SU-DHL-6 (cell line): ENCODE data around the gene ZFYVE27.

ENCODE experiments used
- H2AFZ ChIP-seq: fragments of 200-600 bp; sonication (generic); 2 replicates; pipeline ENCODE4 v1.6.1; 2014; ENCODE audit warnings: low read depth, mild to moderate bottlenecking, moderate library complexity, mixed read lengths, antibody characterized with exemption, low read length; ENCODE audit not compliant: severe bottlenecking
- H3F3A ChIP-seq: fragments of 200-600 bp; shearing (Covaris generic); 2 replicates; pipeline ENCODE4 v1.6.0; 2016; ENCODE audit warnings: antibody characterized with exemption, mild to moderate bottlenecking; ENCODE audit not compliant: insufficient read depth
- H3K27ac ChIP-seq: fragments of 200-600 bp; sonication (generic); 2 replicates; pipeline ENCODE4 v1.5.1; 2016; ENCODE audit warnings: low read depth, mild to moderate bottlenecking, low read length, moderate library complexity, mixed read lengths
- H3K27me3 ChIP-seq: fragments of 200-600 bp; sonication (generic), shearing (Covaris generic); 2 replicates; pipeline ENCODE4 v1.6.0; 2014; ENCODE audit warnings: mild to moderate bottlenecking, low read length
- H3K36me3 ChIP-seq: fragments of 200-600 bp; sonication (generic); 2 replicates; pipeline ENCODE4 v1.6.1; 2014; ENCODE audit warnings: mild to moderate bottlenecking, low read length, mixed read lengths
- H3K4me2 ChIP-seq: fragments of 300-600, 200-600 bp; shearing (Covaris generic), sonication (generic); 2 replicates; pipeline ENCODE4 v1.6.0; 2014; ENCODE audit warnings: low read length, low read depth, mild to moderate bottlenecking; ENCODE audit not compliant: poor library complexity, severe bottlenecking
- H3K4me3 ChIP-seq: fragments of 200-600 bp; sonication (generic); 2 replicates; pipeline ENCODE4 v1.5.1; 2014; ENCODE audit warnings: antibody characterized with exemption, low read length, mild to moderate bottlenecking, mixed read lengths; ENCODE audit not compliant: insufficient read depth, poor library complexity, severe bottlenecking
- H3K79me2 ChIP-seq: fragments of 200-600 bp; sonication (generic); 2 replicates; pipeline ENCODE4 v1.6.1; 2014; ENCODE audit warnings: mild to moderate bottlenecking, low read length, moderate library complexity; ENCODE audit not compliant: insufficient read depth
- H3K9ac ChIP-seq: fragments of 200-600 bp; sonication (generic); 2 replicates; pipeline ENCODE4 v1.7.0; 2014; ENCODE audit warnings: mild to moderate bottlenecking, low read length
- H3K9me2 ChIP-seq: fragments of 200-600 bp; sonication (generic); replicated peaks from 2 replicates; pipeline ENCODE4 v1.6.1; 2014; ENCODE audit warnings: low read length; ENCODE audit not compliant: insufficient read depth
- H3K9me3 ChIP-seq: fragments of 200-600 bp; sonication (generic); 2 replicates; pipeline ENCODE4 v1.6.1; 2014; ENCODE audit warnings: low read length, mixed read lengths; ENCODE audit not compliant: insufficient read depth
- H4K20me1 ChIP-seq: fragments of 200-600 bp; sonication (generic); 2 replicates; pipeline ENCODE4 v1.6.1; 2014; ENCODE audit warnings: low read depth, mild to moderate bottlenecking, antibody characterized with exemption, low read length, moderate library complexity, mixed read lengths
- EZH2phosphoT487 ChIP-seq: fragments of 200-600 bp; sonication (generic), shearing (Covaris generic); conservative IDR thresholded peaks from 2 replicates; pipeline ENCODE4 v1.6.1; 2018; ENCODE audit warnings: mild to moderate bottlenecking, antibody characterized with exemption, low read length, moderate library complexity, mixed read lengths
- TF ChIP-seq, protein P1 (sequence below): fragments of 200-600 bp; sonication (generic); IDR thresholded peaks from one replicate; pipeline ENCODE4 v1.5.1; 2017; ENCODE audit warnings: antibody characterized with exemption, mild to moderate bottlenecking, low read length, moderate library complexity; ENCODE audit not compliant: insufficient read depth, poor library complexity, severe bottlenecking

The ZFYVE27 gene

DNA sequence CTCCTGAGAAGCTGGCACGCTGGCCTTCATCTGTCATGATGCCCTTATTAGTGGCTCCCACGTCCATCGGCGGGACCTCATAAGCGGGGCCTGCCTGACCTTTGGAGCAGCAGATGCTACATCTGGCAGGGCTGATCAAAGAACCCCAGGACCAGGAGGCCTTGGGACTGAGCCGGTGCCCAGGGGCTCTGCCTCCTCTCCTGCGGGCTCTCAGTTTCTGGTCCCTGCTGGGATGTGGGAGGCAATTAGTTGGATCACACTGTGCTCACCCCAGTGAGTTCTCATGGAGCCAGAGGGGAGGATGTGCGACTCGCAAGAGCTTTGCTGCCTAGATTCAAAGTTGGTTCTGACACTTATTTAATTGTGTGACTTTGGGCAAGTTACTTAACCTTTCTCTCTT is 63.5 kb downstream of the ZFYVE27 start:
- Histone ChIP-seq H3K27ac (no peak overlapping the region), H4K20me1 (no peaks in the 10 kb centered on the region), H3F3A (no peaks in the 10 kb centered on the region), H3K9me3 (no peaks in the 10 kb centered on the region; the same call in 1 of the 2 replicates), H2AFZ (no peak overlapping the region), H3K9me2 (no peaks in the 10 kb centered on the region), H3K79me2 (no peaks in the 10 kb centered on the region), H3K4me2 (no peak overlapping the region), H3K4me3 (no peak overlapping the region), H3K36me3 (no peaks in the 10 kb centered on the region), H3K27me3 (no peaks in the 10 kb centered on the region), H3K9ac (no peak overlapping the region)
- no peak for TF ChIP-seq EZH2phosphoT487
- TF ChIP-seq, protein P1, sequence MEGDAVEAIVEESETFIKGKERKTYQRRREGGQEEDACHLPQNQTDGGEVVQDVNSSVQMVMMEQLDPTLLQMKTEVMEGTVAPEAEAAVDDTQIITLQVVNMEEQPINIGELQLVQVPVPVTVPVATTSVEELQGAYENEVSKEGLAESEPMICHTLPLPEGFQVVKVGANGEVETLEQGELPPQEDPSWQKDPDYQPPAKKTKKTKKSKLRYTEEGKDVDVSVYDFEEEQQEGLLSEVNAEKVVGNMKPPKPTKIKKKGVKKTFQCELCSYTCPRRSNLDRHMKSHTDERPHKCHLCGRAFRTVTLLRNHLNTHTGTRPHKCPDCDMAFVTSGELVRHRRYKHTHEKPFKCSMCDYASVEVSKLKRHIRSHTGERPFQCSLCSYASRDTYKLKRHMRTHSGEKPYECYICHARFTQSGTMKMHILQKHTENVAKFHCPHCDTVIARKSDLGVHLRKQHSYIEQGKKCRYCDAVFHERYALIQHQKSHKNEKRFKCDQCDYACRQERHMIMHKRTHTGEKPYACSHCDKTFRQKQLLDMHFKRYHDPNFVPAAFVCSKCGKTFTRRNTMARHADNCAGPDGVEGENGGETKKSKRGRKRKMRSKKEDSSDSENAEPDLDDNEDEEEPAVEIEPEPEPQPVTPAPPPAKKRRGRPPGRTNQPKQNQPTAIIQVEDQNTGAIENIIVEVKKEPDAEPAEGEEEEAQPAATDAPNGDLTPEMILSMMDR = no peak

- Histone ChIP-seq H3K4me2 (no peak overlapping the region), H3K79me2 (no peaks in the 10 kb centered on the region), H3K9me3 (no peaks in the 10 kb centered on the region; the same call in 1 of the 2 replicates), H4K20me1 (no peaks in the 10 kb centered on the region), H3K36me3 (no peaks in the 10 kb centered on the region), H3F3A (no peaks in the 10 kb centered on the region), H3K27ac (no peak overlapping the region), H3K9me2 (no peaks in the 10 kb centered on the region), H2AFZ (no peak overlapping the region), H3K4me3 (no peak overlapping the region), H3K27me3 (no peaks in the 10 kb centered on the region), H3K9ac (no peak overlapping the region)
- TF ChIP-seq, protein P1 = no peak
- TF ChIP-seq EZH2phosphoT487 = no peak
Observed at GRCh38 chr10:97801422-97801821, 64.5 kb downstream of the ZFYVE27 start.

DNA sequence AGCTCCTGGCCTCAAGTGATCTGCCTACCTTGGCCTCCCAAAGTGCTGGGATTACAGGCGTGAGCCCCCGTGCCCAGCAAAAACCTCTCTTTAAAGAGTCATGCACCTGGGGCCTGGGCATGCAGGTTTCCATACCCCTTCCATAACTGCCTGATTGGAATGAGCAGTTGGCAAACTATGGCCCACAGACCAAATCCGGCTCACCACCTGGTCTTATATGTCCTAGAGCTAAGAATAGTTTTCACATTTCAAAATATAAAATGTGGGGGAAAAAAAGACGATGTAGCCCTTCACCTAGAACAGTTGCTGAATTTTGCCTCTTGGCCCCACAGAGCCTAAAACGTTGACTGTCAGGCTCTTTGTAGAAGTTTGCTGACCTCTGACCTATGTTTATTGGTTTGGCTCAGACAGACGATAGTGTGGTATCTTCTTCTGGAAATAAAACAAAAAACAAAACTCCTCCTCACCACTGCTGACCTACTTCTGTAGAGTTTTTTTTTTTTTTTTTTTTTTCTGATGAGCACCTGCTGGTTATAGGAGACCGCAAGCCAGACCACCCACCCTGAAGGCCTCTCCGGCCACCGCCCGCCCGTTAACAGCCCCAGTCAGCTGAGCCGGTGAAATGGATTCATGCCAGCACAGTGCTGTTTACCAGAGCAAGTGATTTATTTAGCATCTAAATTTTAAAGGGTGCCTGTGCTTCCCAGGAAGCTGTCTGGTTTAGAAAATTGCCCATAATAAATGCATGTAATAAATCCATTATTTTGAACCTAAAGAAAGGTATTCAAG is 68.4 kb downstream of the ZFYVE27 start:
- no peaks in the 10 kb centered on the region for H3K9me3 ChIP-seq
- H3K4me2 ChIP-seq = no peak overlapping the region
- no peaks in the 10 kb centered on the region for H3F3A ChIP-seq
- no peak overlapping the region for H2AFZ ChIP-seq
- H3K9ac ChIP-seq = no peak overlapping the region
- TF ChIP-seq EZH2phosphoT487 = no peak
- TF ChIP-seq, protein P1 = no peak
- no peaks in the 10 kb centered on the region for H4K20me1 ChIP-seq
- H3K4me3 ChIP-seq = no peak overlapping the region
- H3K79me2 ChIP-seq = no peaks in the 10 kb centered on the region
- no peaks in the 10 kb centered on the region for H3K27me3 ChIP-seq
- no peaks in the 10 kb centered on the region for H3K9me2 ChIP-seq
- no peaks in the 10 kb centered on the region for H3K36me3 ChIP-seq
- no peak overlapping the region for H3K27ac ChIP-seq
